Mesendoderm (in vitro differentiated cells): Measurements from ENCODE around the gene PKNOX2.

ENCODE experiments used
- DNase-seq: peaks from one replicate; pipeline ENCODE4 v3.0.0; 2013
- H2AK5ac ChIP-seq: 2 replicates; pipeline ENCODE4 v1.6.1; 2013; ENCODE audit warnings: low read length, inconsistent platforms
- H2BK120ac ChIP-seq: 2 replicates; pipeline ENCODE4 v1.6.1; 2013; ENCODE audit warnings: low read depth, mild to moderate bottlenecking, low read length, moderate library complexity, mixed read lengths
- H2BK15ac ChIP-seq: replicated peaks from 2 replicates; pipeline ENCODE4 v1.6.1; 2013; ENCODE audit warnings: low read depth, mild to moderate bottlenecking, moderate library complexity
- H2BK5ac ChIP-seq: 2 replicates; pipeline ENCODE4 v1.6.1; 2013; ENCODE audit warnings: low read length, inconsistent platforms
- H3K18ac ChIP-seq: 2 replicates; pipeline ENCODE4 v1.6.1; 2013; ENCODE audit warnings: mild to moderate bottlenecking, low read length, mixed read lengths
- H3K23ac ChIP-seq: one replicate; pipeline ENCODE4 v1.6.1; 2013; ENCODE audit warnings: low read length
- H3K27ac ChIP-seq: 2 replicates; pipeline ENCODE4 v1.5.1; 2013; ENCODE audit warnings: low read depth, mild to moderate bottlenecking, inconsistent platforms, low read length, moderate library complexity
- H3K27me3 ChIP-seq: 2 replicates; pipeline ENCODE4 v1.6.1; 2013; ENCODE audit warnings: low read length, control low read depth, mild to moderate bottlenecking, inconsistent platforms; ENCODE audit not compliant: insufficient read depth, poor library complexity
- H3K36me3 ChIP-seq: 2 replicates; pipeline ENCODE4 v1.6.1; 2013; ENCODE audit warnings: low read length, inconsistent platforms; ENCODE audit not compliant: control insufficient read depth, insufficient read depth
- H3K4ac ChIP-seq: one replicate; pipeline ENCODE4 v1.6.1; 2013; ENCODE audit warnings: low read depth, mild to moderate bottlenecking, low read length, moderate library complexity
- H3K4me1 ChIP-seq: 2 replicates; pipeline ENCODE4 v1.6.1; 2013; ENCODE audit warnings: low read depth, low read length, inconsistent platforms; ENCODE audit not compliant: control insufficient read depth
- H3K4me2 ChIP-seq: 2 replicates; pipeline ENCODE4 v1.6.1; 2013; ENCODE audit warnings: low read length
- H3K4me3 ChIP-seq: 2 replicates; pipeline ENCODE4 v1.5.1; 2013; ENCODE audit warnings: mild to moderate bottlenecking, low read length
- H3K56ac ChIP-seq: one replicate; pipeline ENCODE4 v1.6.1; 2013; ENCODE audit warnings: low read length
- H3K79me1 ChIP-seq: 2 replicates; pipeline ENCODE4 v1.6.1; 2013; ENCODE audit warnings: low read length, inconsistent platforms
- H3K79me2 ChIP-seq: 2 replicates; pipeline ENCODE4 v1.6.1; 2013; ENCODE audit warnings: mild to moderate bottlenecking, low read length; ENCODE audit not compliant: control insufficient read depth, insufficient read depth
- H3K9ac ChIP-seq: 2 replicates; pipeline ENCODE4 v1.6.1; 2013; ENCODE audit warnings: low read length, inconsistent platforms
- H4K5ac ChIP-seq: one replicate; pipeline ENCODE4 v1.6.1; 2013; ENCODE audit warnings: low read length
- H4K8ac ChIP-seq: one replicate; pipeline ENCODE4 v1.6.1; 2013; ENCODE audit warnings: low read depth, mild to moderate bottlenecking, control low read depth, low read length, moderate library complexity
- WGBS: extraction: QIAGEN DNeasy Blood & Tissue Kit; methylation state at CpG from one replicate; pipeline ENCODE4 v1.1.7; 2013; ENCODE audit warnings: low lambda C conversion rate, missing lambda C conversion rate; ENCODE audit not compliant: insufficient coverage; ENCODE audit errors: extremely low coverage; 5-methylcytosine and 5-hydroxymethylcytosine counted together

PKNOX2 gene

DNA sequence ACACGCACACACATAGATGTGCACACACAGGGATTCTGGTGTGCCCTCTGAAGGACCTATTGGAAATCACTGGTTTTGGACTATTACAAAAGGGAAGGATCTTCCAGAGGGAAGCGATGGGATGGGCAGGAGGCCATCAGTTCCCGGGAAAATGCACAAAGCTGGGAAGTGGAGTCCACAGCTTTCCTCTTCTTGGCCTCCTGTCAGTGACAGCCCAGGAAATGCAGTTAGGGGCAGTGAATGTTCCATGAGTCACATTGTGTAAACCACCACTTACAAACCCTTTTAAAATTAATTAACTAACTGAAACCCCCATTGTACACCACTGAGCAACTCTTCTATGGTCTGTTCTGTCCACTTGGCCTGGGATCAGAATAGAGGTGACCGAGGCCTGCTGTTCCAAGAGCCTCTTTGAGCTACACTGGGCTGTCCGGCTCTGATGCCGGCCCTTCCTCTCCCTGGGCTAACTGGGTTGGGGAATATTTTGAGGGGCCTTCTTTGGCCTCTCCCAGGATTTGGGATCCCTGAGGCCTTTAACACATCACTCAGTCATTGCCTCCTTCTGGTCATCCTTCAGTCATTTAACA is 193.8 kb downstream of the PKNOX2 start:
- H3K79me2 ChIP-seq = no peaks in the 10 kb centered on the region
- H4K5ac ChIP-seq = no peak overlapping the region
- no CpG with 5 or more reads among the region's 6 CpGs for WGBS
- no peak overlapping the region for H2BK120ac ChIP-seq
- no peak overlapping the region for H2BK15ac ChIP-seq
- no peak overlapping the region for H4K8ac ChIP-seq
- no peak overlapping the region for H3K4ac ChIP-seq
- no peak overlapping the region for H3K27ac ChIP-seq
- H3K4me1 ChIP-seq = no peaks in the 10 kb centered on the region
- H3K9ac ChIP-seq = no peak overlapping the region
- H3K4me3 ChIP-seq = no peak overlapping the region
- no peak overlapping the region for H3K4me2 ChIP-seq
- H3K18ac ChIP-seq = no peak overlapping the region
- H3K36me3 ChIP-seq = no peaks in the 10 kb centered on the region
- H3K56ac ChIP-seq = no peak overlapping the region
- no peak for DNase-seq
- H3K23ac ChIP-seq = no peak overlapping the region
- H3K79me1 ChIP-seq = no peaks in the 10 kb centered on the region
- no peaks in the 10 kb centered on the region for H3K27me3 ChIP-seq
- no peak overlapping the region for H2AK5ac ChIP-seq
- H2BK5ac ChIP-seq = no peak overlapping the region

DNA sequence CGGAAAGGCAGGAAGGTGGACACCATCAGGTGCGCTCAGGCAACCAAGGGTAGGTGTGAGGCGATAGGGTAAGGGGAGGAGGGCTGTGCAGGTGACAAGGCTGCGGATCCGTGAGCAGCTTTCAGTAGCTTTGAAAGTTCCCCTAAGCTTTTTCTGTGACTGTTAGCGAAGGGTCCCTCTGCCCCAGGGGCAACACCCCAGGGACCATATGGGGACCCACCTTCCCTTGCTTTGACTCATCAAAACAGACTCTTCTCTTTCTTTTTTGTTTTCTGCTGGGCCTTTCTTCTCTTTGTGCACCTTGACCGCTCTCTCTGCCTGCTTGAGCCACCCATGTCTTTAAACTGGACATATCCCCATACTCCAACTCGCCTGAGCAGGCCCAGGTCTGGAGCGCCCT is 194.6 kb downstream of the PKNOX2 start:
- H3K79me1 ChIP-seq = no peaks in the 10 kb centered on the region

GRCh38 chr11:125360066-125360465 is 195.5 kb downstream of the PKNOX2 start:
- Histone ChIP-seq H3K79me2 (no peaks in the 10 kb centered on the region), H4K5ac (no peak overlapping the region), H3K4me1 (no peaks in the 10 kb centered on the region), H2BK5ac (no peak overlapping the region), H3K4me3 (no peak overlapping the region), H3K4me2 (no peak overlapping the region), H2AK5ac (no peak overlapping the region), H2BK120ac (no peak overlapping the region), H3K36me3 (no peaks in the 10 kb centered on the region), H3K27ac (no peak overlapping the region), H3K27me3 (no peaks in the 10 kb centered on the region), H3K9ac (no peak overlapping the region), H4K8ac (no peak overlapping the region), H3K18ac (no peak overlapping the region), H3K56ac (no peak overlapping the region), H3K23ac (no peak overlapping the region), H3K4ac (no peak overlapping the region), H3K79me1 (no peaks in the 10 kb centered on the region), H2BK15ac (no peak overlapping the region)
- DNase-seq = no peak
- WGBS = no CpG with 5 or more reads among the region's 7 CpGs

More for the DNA sequence above, 194.6 kb downstream of the PKNOX2 start:
- Histone ChIP-seq H4K8ac (no peak overlapping the region), H2AK5ac (no peak overlapping the region), H3K27me3 (no peaks in the 10 kb centered on the region), H2BK5ac (no peak overlapping the region), H2BK120ac (no peak overlapping the region), H3K4me2 (no peak overlapping the region), H3K9ac (no peak overlapping the region), H3K4me1 (no peaks in the 10 kb centered on the region), H3K56ac (no peak overlapping the region), H3K27ac (no peak overlapping the region), H2BK15ac (no peak overlapping the region), H3K18ac (no peak overlapping the region), H4K5ac (no peak overlapping the region), H3K36me3 (no peaks in the 10 kb centered on the region), H3K79me2 (no peaks in the 10 kb centered on the region), H3K23ac (no peak overlapping the region), H3K4ac (no peak overlapping the region), H3K4me3 (no peak overlapping the region)
- no peak for DNase-seq
- WGBS = no CpG with 5 or more reads among the region's 9 CpGs

- H3K23ac ChIP-seq = no peak overlapping the region
- no peak overlapping the region for H2AK5ac ChIP-seq
- H3K9ac ChIP-seq = no peak overlapping the region
- H3K27me3 ChIP-seq = no peaks in the 10 kb centered on the region
- H2BK120ac ChIP-seq = no peak overlapping the region
- H3K36me3 ChIP-seq = no peaks in the 10 kb centered on the region
- H3K4me1 ChIP-seq = peaks cover under 1% of the 10 kb centered on the region
- H3K4me2 ChIP-seq = no peak overlapping the region
- H4K8ac ChIP-seq = no peak overlapping the region
- no peak for DNase-seq
- H3K18ac ChIP-seq = no peak overlapping the region
- no peaks in the 10 kb centered on the region for H3K79me2 ChIP-seq
- no CpG with 5 or more reads among the region's 11 CpGs for WGBS
- no peaks in the 10 kb centered on the region for H3K79me1 ChIP-seq
- H3K56ac ChIP-seq = no peak overlapping the region
- H4K5ac ChIP-seq = no peak overlapping the region
- H2BK15ac ChIP-seq = no peak overlapping the region
- H3K27ac ChIP-seq = no peak overlapping the region
- no peak overlapping the region for H2BK5ac ChIP-seq
- H3K4ac ChIP-seq = no peak overlapping the region
- H3K4me3 ChIP-seq = no peak overlapping the region
Observed at GRCh38 chr11:125364121-125364826, 199.7 kb downstream of the PKNOX2 start.

GRCh38 chr11:125365196-125365931 is 200.8 kb downstream of the PKNOX2 start:
- Histone ChIP-seq H2AK5ac (no peak overlapping the region), H3K56ac (no peak overlapping the region), H2BK120ac (no peak overlapping the region), H2BK5ac (no peak overlapping the region), H3K36me3 (no peaks in the 10 kb centered on the region), H3K79me2 (no peaks in the 10 kb centered on the region), H4K8ac (no peak overlapping the region), H3K4me3 (no peak overlapping the region), H3K4me1 (peaks cover 9% of the 10 kb centered on the region), H3K4ac (no peak overlapping the region), H3K18ac (no peak overlapping the region), H3K79me1 (no peaks in the 10 kb centered on the region), H3K27ac (no peak overlapping the region), H2BK15ac (no peak overlapping the region), H3K23ac (no peak overlapping the region), H3K27me3 (no peaks in the 10 kb centered on the region), H4K5ac (no peak overlapping the region), H3K4me2 (no peak overlapping the region), H3K9ac (no peak overlapping the region)
- no peak for DNase-seq
- WGBS = 100% methylated on average over 2 of the region's 7 CpGs
